Esophagus squamous epithelium (tissue), 5 donors: Measurements from ENCODE around the gene LRCH4. TPM values are rescaled to one million over a fixed set of nuclear protein-coding genes. Genes with fewer than 3 reads are reported as not detected.

Source experiments
- DNase-seq: peaks from one replicate; lab custom pipeline; 2025; lab: John Stamatoyannopoulos, UW
- H3K27ac ChIP-seq, 4 donors: fragments of 200-600 bp; sonication (generic); one replicate each; pipeline ENCODE4 v1.5.1; 2016 to 2019; ENCODE audit warnings: mild to moderate bottlenecking in 1 of 4
- H3K27me3 ChIP-seq, 4 donors: fragments of 200-600 bp; sonication (generic); 1 replicate in 3 of 4; 2 replicates in 1 of 4; pipeline versions ENCODE4 v1.5.1 to v1.6.0; 2017 to 2021; ENCODE audit warnings: antibody characterized with exemption in 1 of 4
- H3K36me3 ChIP-seq, 3 donors: fragments of 200-600 bp; sonication (generic); one replicate each; pipeline ENCODE4 v1.5.1; 2016 to 2019
- H3K4me1 ChIP-seq, 3 donors: fragments of 200-600 bp; sonication (generic); one replicate each; pipeline ENCODE4 v1.5.1; 2017 to 2019
- H3K4me3 ChIP-seq, 4 donors: fragments of 200-600 bp; sonication (generic); 1 replicate in 3 of 4; 2 replicates in 1 of 4; pipeline ENCODE4 v1.5.1; 2016 to 2019; ENCODE audit warnings: mild to moderate bottlenecking in 2 of 4, moderate library complexity in 1 of 4
- H3K9me3 ChIP-seq, 3 donors: fragments of 200-600 bp; sonication (generic); one replicate each; pipeline ENCODE4 v1.5.1; 2016 to 2019
- POLR2A ChIP-seq, 4 donors: fragments of 450-650 bp; IDR thresholded peaks; one replicate each; pipeline ENCODE4 v1.6.1; 2017; ENCODE audit warnings: antibody characterized with exemption in 4 of 4, mild to moderate bottlenecking in 4 of 4, moderate library complexity in 3 of 4
- WGBS, 2 donors: methylation state at CpG; one replicate each; pipeline ENCODE4 v1.1.5; 2018; 5-methylcytosine and 5-hydroxymethylcytosine counted together
- intact Hi-C: fragments of 100-400 bp; cut with DNase I; formaldehyde crosslinking; loops from one replicate; pipeline ENCODE4 v1.15.0; 2022
- total RNA-seq, 4 donors: library from RNA; depleted of rRNA; stranded (reverse); fragments of >200 nt; gene quantifications; one replicate each; pipeline ENCODE4 v1.1.0, GENCODE V29; 2016
- TF ChIP-seq, protein P1 (sequence below), 6 experiments: fragments of 450-650 bp in 4 of 6; fragments of 200-600 bp in 2 of 6; sonication (generic) in 2 of 6; IDR thresholded peaks; one replicate each; pipeline ENCODE4 v1.5.1; 2016 to 2019; ENCODE audit warnings: antibody characterized with exemption in 6 of 6, mild to moderate bottlenecking in 4 of 6, moderate library complexity in 4 of 6
- donor health status: DM: yes; HTN: yes; CAD: no.

The LRCH4 gene
- total RNA-seq, 4 donors from 2014 or later = 50.1 to 84.0 (median 70.4) TPM

DNA sequence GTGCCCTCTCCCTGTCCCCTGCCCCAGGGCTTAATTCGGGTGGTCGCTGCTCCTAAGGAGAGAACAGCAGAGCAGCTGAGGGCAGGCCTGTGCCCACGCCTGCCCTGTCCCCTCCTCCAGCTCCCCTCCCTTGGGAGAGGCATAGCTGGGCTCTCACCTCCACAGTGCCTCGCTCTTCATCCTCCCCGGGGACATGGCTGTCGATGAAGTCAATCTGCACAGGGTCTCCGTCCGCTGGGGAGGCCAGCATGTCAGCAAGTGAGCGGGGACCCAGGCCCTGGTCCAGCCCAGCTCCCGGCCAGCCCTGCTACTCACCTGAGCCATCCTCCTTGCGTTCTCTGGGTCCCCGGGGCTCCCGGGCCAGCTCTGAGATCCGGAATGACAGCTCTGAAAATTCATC is 8.4 kb downstream of the LRCH4 start:
- Histone ChIP-seq H3K36me3 (peaks cover 52 to 93% (median 68%) of the 10 kb centered on the region in 3 donors), H3K9me3 (no peaks in the 10 kb centered on the region), H3K27ac (no peak overlapping the region), H3K27me3 (no peaks in the 10 kb centered on the region), H3K4me1 (peaks cover 4 to 18% (median 8%) of the 10 kb centered on the region in 3 donors), H3K4me3 (no peak overlapping the region)
- WGBS, 2 donors = 82 to 100% methylated on average over 1 to 8 of the region's 14 CpGs
- no peak for DNase-seq
- intact Hi-C loops = no loop called here
- TF ChIP-seq, protein P1, sequence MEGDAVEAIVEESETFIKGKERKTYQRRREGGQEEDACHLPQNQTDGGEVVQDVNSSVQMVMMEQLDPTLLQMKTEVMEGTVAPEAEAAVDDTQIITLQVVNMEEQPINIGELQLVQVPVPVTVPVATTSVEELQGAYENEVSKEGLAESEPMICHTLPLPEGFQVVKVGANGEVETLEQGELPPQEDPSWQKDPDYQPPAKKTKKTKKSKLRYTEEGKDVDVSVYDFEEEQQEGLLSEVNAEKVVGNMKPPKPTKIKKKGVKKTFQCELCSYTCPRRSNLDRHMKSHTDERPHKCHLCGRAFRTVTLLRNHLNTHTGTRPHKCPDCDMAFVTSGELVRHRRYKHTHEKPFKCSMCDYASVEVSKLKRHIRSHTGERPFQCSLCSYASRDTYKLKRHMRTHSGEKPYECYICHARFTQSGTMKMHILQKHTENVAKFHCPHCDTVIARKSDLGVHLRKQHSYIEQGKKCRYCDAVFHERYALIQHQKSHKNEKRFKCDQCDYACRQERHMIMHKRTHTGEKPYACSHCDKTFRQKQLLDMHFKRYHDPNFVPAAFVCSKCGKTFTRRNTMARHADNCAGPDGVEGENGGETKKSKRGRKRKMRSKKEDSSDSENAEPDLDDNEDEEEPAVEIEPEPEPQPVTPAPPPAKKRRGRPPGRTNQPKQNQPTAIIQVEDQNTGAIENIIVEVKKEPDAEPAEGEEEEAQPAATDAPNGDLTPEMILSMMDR (IDR thresholded peaks at IDR 0.05) = no peak
- TF ChIP-seq POLR2A (IDR thresholded peaks at IDR 0.05) = no peak

DNA sequence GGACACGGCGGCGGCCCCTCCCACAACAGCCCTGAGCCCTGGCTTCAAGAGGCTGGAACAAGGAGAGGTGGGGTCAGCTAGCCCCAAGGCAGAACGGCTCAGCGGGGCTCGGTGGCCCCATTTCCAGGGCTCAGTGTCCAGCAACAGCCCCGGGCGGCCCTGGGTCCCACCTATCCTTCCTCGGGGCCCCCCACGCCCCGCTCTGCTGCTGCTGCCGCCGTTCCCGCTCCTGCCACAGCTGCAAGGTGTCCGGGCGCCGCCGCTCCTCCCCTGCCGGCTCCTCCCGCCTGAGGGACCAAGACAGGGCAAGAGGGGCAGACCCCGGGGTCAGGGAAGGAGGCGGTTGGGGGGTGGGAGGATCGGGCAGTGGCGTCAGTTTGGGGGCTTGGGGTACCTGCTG is 8.8 kb downstream of the LRCH4 start:
- Histone ChIP-seq H3K9me3 (no peaks in the 10 kb centered on the region), H3K27me3 (no peaks in the 10 kb centered on the region), H3K4me1 (peaks cover under 1 to 14% (median 4%) of the 10 kb centered on the region in 3 donors), H3K4me3 (no peak overlapping the region), H3K36me3 (peaks cover 51 to 89% (median 66%) of the 10 kb centered on the region in 3 donors), H3K27ac (no peak overlapping the region)
- intact Hi-C loops = no loop called here
- no peak for TF ChIP-seq POLR2A (IDR thresholded peaks at IDR 0.05)
- TF ChIP-seq, protein P1 (IDR thresholded peaks at IDR 0.05) = no peak
- no peak for DNase-seq
- 82 to 85% methylated on average over 6 of the region's 24 CpGs for WGBS, 2 donors

DNA sequence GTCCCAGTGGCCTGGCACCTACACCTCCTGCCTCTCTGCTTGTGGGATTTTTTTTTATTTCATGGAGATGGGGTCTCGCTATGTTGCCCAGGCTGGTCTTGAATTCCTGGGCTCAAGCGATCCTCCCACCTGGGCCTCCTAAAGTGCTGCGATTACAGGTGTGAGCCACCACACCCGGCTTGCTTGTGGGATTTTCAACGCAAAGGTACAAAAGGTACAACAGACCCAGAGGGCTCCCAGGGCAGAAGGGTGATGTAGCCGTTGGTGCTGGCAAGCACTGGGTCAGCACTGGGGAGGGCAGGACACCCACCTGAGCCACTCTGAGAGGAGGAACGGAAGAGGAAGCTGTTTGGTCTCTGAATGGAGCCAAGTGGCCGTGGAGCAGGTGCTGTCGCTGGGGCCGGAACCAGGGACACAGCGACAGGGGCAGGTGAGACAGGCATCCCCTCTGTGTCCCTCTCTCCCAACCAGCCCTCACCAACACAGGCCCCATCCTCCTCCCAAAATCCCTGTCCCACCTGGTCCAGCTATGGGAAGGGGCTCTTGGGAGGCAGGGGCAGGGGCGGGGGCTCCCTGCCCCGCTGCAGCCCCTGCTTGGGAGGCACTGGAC is 9.4 kb downstream of the LRCH4 start:
- no peak overlapping the region for H3K27ac ChIP-seq
- H3K9me3 ChIP-seq = no peaks in the 10 kb centered on the region
- peaks cover 45 to 83% (median 60%) of the 10 kb centered on the region in 3 donors for H3K36me3 ChIP-seq
- TF ChIP-seq, protein P1 (IDR thresholded peaks at IDR 0.05) = no peak
- TF ChIP-seq POLR2A (IDR thresholded peaks at IDR 0.05) = no peak
- no peaks in the 10 kb centered on the region for H3K27me3 ChIP-seq
- H3K4me1 ChIP-seq = peaks cover 0 to 9% (median 0%) of the 10 kb centered on the region in 3 donors
- DNase-seq = no peak
- 88 to 90% methylated on average over 6 of the region's 13 CpGs for WGBS, 2 donors
- H3K4me3 ChIP-seq = no peak overlapping the region
- intact Hi-C loops = no loop called here

GRCh38 chr7:100575746-100576383 is 10.1 kb downstream of the LRCH4 start:
- 89% methylated on average over 11 of the region's 17 CpGs; no CpG with 5 or more reads in 1 of the 2 donors for WGBS, 2 donors
- no peak for DNase-seq
- Histone ChIP-seq H3K4me1 (peaks cover 0 to 9% (median 2%) of the 10 kb centered on the region in 3 donors), H3K27ac (no peak overlapping the region), H3K36me3 (peaks cover 45 to 77% (median 53%) of the 10 kb centered on the region in 3 donors), H3K4me3 (no peak overlapping the region), H3K27me3 (peaks cover 0 to 6% (median 0%) of the 10 kb centered on the region in 4 donors), H3K9me3 (no peaks in the 10 kb centered on the region)
- intact Hi-C loops = no loop called here
- TF ChIP-seq POLR2A (IDR thresholded peaks at IDR 0.05) = no peak
- TF ChIP-seq, protein P1 (IDR thresholded peaks at IDR 0.05) = no peak

DNA sequence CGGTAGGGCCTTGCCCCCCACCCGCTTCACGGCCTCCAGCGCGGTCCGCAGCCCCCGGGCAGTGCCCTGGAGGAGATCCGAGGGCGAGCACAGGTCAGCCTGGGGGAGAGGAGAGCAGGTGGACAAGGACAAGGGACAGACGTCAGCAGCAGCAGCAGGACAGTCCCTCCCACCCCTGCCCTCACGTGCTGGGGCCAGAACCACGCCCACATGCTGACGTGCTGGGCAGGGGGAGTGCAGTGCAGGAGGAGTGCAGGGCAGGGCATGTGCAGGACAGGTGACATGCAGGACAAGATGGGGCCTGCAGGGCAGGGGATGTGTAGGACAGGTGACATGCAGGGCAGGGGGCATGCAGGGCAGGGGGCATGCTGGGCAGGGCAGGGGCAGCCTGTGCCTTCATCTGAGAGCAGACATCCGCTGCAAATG is 10.7 kb downstream of the LRCH4 start:
- Histone ChIP-seq H3K4me1 (peaks cover 2 to 14% (median 8%) of the 10 kb centered on the region in 3 donors), H3K9me3 (no peaks in the 10 kb centered on the region), H3K4me3 (no peak overlapping the region), H3K27ac (no peak overlapping the region), H3K27me3 (peaks cover 0 to 12% (median 0%) of the 10 kb centered on the region in 4 donors), H3K36me3 (peaks cover 45 to 72% (median 50%) of the 10 kb centered on the region in 3 donors)
- intact Hi-C loops = no loop called here
- TF ChIP-seq, protein P1 (IDR thresholded peaks at IDR 0.05) = no peak
- no peak for TF ChIP-seq POLR2A (IDR thresholded peaks at IDR 0.05)
- DNase-seq = no peak
- WGBS, 2 donors = 74 to 77% methylated on average over 8 to 10 of the region's 14 CpGs
